ENCODE results near the gene IRX2. TPM values are rescaled to one million over a fixed set of nuclear protein-coding genes. Genes with fewer than 3 reads are reported as not detected.

The IRX2 gene
- total and polyA plus RNA-seq, 10 of the 15 experiments (the other 5 are each of a cell fraction or from before 2014, with no cell fraction given) = not detected

DNA sequence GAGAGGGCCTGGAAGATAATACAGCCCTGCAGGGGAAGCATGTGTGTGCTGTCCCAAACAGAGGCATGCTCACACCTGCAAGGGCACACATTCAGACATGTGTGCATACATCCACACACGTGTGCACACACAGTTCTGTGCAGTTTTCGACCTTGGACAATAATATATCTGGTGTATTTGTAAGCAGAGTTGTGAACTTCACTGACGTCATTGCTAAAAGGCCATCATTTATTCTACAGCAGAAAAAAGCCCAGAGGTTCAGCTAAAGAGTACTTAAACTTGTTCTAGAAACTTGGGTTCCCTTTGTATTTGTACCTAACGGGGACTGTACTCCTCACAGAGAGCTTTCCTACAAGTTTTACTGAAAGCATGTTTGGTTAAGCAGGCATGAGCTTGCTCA, 19.5 kb downstream of the IRX2 start:
- no peak overlapping the region for H2AFZ ChIP-seq (ENCODE audit: control insufficient read depth, low read depth, low read length)
- TF ChIP-seq ESRRA (IDR thresholded peaks at IDR 0.05; ENCODE audit: low read length) = no peak
- TF ChIP-seq FOXK2 (IDR thresholded peaks at IDR 0.05) = no peak
- TF ChIP-seq TBL1XR1 (IDR thresholded peaks at IDR 0.05; ENCODE audit: low read depth, low read length) = no peak
- TF ChIP-seq, protein P1, sequence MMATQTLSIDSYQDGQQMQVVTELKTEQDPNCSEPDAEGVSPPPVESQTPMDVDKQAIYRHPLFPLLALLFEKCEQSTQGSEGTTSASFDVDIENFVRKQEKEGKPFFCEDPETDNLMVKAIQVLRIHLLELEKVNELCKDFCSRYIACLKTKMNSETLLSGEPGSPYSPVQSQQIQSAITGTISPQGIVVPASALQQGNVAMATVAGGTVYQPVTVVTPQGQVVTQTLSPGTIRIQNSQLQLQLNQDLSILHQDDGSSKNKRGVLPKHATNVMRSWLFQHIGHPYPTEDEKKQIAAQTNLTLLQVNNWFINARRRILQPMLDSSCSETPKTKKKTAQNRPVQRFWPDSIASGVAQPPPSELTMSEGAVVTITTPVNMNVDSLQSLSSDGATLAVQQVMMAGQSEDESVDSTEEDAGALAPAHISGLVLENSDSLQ (IDR thresholded peaks at IDR 0.05) = no peak
- no peak for TF ChIP-seq MTA2 (IDR thresholded peaks at IDR 0.05; ENCODE audit: low read depth)
- no peak for TF ChIP-seq EZH2 (IDR thresholded peaks at IDR 0.05; ENCODE audit: borderline replicate concordance, control insufficient read depth, low read depth, low read length)
- TF ChIP-seq SUZ12 (IDR thresholded peaks at IDR 0.05; ENCODE audit: unreplicated experiment) = no peak
- no peak for TF ChIP-seq NFYB (IDR thresholded peaks at IDR 0.05; ENCODE audit: insufficient read depth, low read depth, low read length)
- no peak for TF ChIP-seq POLR2AphosphoS5 (IDR thresholded peaks at IDR 0.05; ENCODE audit: low read length)
- TF ChIP-seq, protein P2, sequence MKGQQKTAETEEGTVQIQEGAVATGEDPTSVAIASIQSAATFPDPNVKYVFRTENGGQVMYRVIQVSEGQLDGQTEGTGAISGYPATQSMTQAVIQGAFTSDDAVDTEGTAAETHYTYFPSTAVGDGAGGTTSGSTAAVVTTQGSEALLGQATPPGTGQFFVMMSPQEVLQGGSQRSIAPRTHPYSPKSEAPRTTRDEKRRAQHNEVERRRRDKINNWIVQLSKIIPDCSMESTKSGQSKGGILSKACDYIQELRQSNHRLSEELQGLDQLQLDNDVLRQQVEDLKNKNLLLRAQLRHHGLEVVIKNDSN (IDR thresholded peaks at IDR 0.05; ENCODE audit: borderline replicate concordance, extremely low read length, insufficient read depth, low read depth, low read length) = no peak
- no peak for TF ChIP-seq PML (IDR thresholded peaks at IDR 0.05; ENCODE audit: low read length)
- TF ChIP-seq KDM1A (IDR thresholded peaks at IDR 0.05; ENCODE audit: borderline replicate concordance) = no peak
- no peak for TF ChIP-seq HDGF (IDR thresholded peaks at IDR 0.05)
- TF ChIP-seq EED (IDR thresholded peaks at IDR 0.05; ENCODE audit: low read depth) = no peak
- no peak for TF ChIP-seq HDAC2 (IDR thresholded peaks at IDR 0.05)
- no peak for TF ChIP-seq ZNF24 (IDR thresholded peaks at IDR 0.05)
- no peak for TF ChIP-seq NFXL1 (IDR thresholded peaks at IDR 0.05; ENCODE audit: borderline replicate concordance)
- BruUV-seq (replicated peaks) = no TSS peak
- DNase-seq (ENCODE audit: low read depth, low spot score) (no peak), ATAC-seq (no peak), FAIRE-seq (no peak)
- H4K20me1 ChIP-seq (ENCODE audit: control insufficient read depth, insufficient read depth) = no peaks in the 10 kb centered on the region
- H3K4me3 ChIP-seq = no peak overlapping the region
- H3K4me2 ChIP-seq (ENCODE audit: control insufficient read depth, insufficient read depth) = no peak overlapping the region
- ChIA-PET RAD21 (ENCODE audit: unreplicated experiment) (no interaction called here), CTCF (no interaction called here), POLR2A (no interaction called here), SMC1A (ENCODE audit: uncharacterized antibody, unreplicated experiment) (interaction anchor here (0.7 kb wide), 1 partner anchor 1608 kb away, joined by 3 read pairs; no protein-coding TSS in a partner anchor)
- in situ Hi-C loops (cut with MboI) (no loop called here), intact Hi-C loops (cut with micrococcal nuclease; ENCODE audit: unreplicated experiment) (no loop called here)
- 15% methylated on average over 4 of the region's 4 CpGs for WGBS (ENCODE audit: insufficient coverage, insufficient replicate concordance, low lambda C conversion rate, missing lambda C conversion rate)
- no peak overlapping the region for H3K9ac ChIP-seq (ENCODE audit: control insufficient read depth, insufficient read depth, low read length)
- no peaks in the 10 kb centered on the region for H3K79me2 ChIP-seq (ENCODE audit: control insufficient read depth, insufficient read depth, low read length)
- no peaks in the 10 kb centered on the region for H3K4me1 ChIP-seq (ENCODE audit: control insufficient read depth, insufficient read depth, low read length)
- no peaks in the 10 kb centered on the region for H3K9me3 ChIP-seq (replicated peaks; ENCODE audit: control insufficient read depth, insufficient read depth, low read length)
- H3K27ac ChIP-seq (ENCODE audit: control insufficient read depth, insufficient read depth) = no peak overlapping the region
- H3K36me3 ChIP-seq (ENCODE audit: control insufficient read depth in 2 of 2, insufficient read depth in 2 of 2, low read length in 1 of 2) = no peaks in the 10 kb centered on the region
- H3K27me3 ChIP-seq (replicated peaks in 1 of 2; ENCODE audit: control insufficient read depth in 2 of 2, insufficient read depth in 2 of 2, low read length in 1 of 2) = no peaks in the 10 kb centered on the region
